ENCODE data around the gene ASB5.

DNA sequence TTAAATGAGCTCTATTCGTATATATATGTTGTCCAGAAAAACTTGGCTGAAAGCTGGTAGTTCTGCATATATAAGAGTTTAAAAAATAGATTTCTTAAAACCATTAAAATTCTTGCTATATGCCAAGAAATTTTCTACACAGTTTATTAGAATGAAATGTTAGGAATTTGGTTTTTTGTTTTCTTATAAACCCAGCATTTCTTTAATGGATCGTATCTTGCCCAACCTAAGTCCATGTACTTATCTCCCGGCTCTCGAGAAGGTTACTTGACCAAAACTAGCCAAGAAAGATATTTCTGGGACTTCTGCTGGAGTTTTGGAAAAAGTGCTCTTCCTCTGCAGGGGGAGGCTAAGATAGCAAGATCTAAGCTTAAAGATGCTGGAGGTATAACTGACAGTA, 4.7 kb upstream of the ASB5 start:
- TF ChIP-seq, protein P1, sequence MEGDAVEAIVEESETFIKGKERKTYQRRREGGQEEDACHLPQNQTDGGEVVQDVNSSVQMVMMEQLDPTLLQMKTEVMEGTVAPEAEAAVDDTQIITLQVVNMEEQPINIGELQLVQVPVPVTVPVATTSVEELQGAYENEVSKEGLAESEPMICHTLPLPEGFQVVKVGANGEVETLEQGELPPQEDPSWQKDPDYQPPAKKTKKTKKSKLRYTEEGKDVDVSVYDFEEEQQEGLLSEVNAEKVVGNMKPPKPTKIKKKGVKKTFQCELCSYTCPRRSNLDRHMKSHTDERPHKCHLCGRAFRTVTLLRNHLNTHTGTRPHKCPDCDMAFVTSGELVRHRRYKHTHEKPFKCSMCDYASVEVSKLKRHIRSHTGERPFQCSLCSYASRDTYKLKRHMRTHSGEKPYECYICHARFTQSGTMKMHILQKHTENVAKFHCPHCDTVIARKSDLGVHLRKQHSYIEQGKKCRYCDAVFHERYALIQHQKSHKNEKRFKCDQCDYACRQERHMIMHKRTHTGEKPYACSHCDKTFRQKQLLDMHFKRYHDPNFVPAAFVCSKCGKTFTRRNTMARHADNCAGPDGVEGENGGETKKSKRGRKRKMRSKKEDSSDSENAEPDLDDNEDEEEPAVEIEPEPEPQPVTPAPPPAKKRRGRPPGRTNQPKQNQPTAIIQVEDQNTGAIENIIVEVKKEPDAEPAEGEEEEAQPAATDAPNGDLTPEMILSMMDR (conservative IDR thresholded peaks at IDR 0.05 in 1 of 2, IDR thresholded peaks at IDR 0.05 in 1 of 2; ENCODE audit: extremely low read depth in 1 of 2, insufficient read depth in 1 of 2, low read depth in 1 of 2, low read length in 2 of 2) = no peak
- no peak for TF ChIP-seq EZH2 (IDR thresholded peaks at IDR 0.05; ENCODE audit: borderline replicate concordance, low read length)

Data from mammary epithelial cell (primary cell).